Placental epithelial cell (primary cell): Measurements from ENCODE around the gene ABCB8. TPM values are rescaled to one million over a fixed set of nuclear protein-coding genes. Genes with fewer than 3 reads are reported as not detected.

Experiments
- total RNA-seq: library from RNA; depleted of rRNA; stranded (reverse); fragments of >200 nt; gene quantifications from 2 replicates; pipeline ENCODE4 v1.2.3, GENCODE V29; 2012

The ABCB8 gene
- total RNA-seq = 34.9 and 78.1 TPM in 2 replicates

DNA sequence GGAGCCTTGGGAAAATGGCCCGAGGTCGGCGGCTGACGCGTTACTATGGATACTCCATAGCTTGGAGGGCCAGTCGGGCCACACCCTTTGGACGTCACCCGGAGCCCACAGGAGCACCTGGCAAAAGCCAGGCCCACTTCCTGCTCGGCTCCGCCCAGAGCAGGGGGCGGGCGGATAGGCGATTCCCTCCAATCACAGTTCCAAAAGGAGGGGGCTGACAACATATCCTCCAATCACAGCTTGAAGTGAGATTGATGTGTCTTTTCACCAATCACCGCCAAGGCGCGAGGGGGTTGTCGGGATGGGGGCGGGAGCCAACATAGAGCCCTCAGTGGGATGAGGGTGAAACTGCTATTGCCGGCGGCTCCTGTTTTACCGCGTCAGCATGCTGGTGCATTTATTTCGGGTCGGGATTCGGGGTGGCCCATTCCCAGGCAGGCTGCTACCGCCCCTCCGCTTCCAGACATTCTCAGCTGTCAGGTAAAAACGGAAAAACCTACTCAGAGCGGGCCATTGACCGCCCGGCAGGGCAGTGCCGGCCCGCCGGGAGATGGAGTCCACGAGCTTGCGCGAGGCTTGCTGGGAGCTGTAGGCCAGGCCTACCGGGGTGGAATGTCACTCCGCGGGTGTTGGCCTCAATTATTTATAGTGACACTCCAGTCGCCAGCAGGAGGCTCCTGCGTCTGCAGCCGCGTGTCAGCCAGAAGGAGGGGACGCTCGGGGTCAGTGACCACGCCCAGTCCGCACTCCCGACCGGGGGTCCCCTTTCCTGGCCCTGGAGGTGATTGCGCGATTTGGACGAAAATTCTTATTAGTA is at the start of gene ABCB8:
TSS of gene ABCB8 (plus strand) at position 320 of the 817 bp plus-strand sequence. CDS start at position 386, 66 bp downstream.

DNA sequence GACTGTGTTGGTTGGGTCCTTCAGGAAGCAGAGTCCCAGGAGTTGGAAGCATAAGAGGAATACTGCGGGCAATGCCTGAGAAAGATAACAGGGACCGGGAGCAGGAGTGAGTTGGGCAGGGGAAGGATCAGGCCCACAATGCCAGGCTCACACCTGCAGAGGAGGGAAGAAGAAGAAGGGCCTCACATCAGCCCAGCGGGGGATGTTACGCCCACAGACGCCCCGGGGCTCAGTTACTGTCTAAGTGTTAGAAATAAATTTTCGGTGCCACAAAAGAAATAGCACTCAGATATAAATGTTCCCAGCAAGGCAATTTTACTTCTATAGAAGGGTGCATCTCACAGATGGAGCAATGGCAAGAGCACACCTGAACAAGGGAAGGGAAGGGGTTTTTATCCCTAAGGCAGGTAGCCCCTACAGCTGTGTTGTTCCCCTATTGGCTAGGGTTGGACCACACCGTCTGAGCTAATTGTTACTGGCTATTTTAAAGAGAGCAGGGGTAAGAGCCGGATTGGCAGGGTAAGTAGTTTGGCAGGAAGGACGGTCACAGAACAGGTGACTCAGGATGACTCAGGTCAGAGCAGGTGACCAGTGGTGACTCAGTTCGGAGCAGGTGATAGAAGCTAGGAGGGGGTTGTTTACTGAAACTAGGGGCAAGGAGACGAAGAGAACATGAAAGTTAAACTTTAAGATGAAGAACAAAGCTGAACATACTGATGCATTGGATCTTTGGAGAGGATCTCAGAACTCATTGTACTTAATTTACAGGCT is 37.6 kb upstream of the ABCB8 start, which contains the start of gene NOS3:
TSS of gene NOS3 (plus strand) at position 602 of the 771 bp plus-strand sequence. CDS start 2,787 bp downstream, outside the sequence.

DNA sequence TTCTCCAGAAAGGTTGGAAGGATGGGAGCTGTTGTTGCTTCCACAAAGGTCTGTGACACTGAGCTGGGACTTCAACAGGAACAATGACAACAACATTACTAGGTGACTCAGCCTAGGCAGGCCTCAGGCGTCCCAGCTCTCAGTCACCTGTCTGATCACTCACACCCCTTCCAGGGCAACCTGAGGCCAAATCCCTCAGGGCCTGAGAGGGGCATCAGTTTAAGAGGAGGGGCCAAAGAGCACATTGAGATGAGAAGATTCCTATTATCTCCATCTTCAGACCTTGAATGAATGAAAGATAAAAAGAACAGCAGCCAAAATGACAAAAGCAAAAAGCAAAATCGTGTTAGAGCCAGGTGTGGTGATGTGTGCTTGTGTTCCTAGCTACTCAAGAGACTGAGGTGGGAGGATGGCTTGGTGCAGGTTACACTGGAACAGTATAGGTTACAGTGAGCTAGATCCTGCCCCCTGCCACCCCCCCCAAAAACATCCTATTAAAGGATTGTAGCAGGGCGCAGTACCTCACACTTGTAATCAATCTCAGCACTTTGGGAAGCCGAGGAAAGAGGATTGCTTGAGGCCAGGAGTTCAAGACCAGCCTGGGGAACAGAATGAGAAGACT is 3.7 kb upstream of the ABCB8 start, which contains the start of gene ATG9B:
TSS of gene ATG9B (minus strand) at position 60 of the 622 bp plus-strand sequence. CDS start 71 bp downstream, outside the sequence.

DNA sequence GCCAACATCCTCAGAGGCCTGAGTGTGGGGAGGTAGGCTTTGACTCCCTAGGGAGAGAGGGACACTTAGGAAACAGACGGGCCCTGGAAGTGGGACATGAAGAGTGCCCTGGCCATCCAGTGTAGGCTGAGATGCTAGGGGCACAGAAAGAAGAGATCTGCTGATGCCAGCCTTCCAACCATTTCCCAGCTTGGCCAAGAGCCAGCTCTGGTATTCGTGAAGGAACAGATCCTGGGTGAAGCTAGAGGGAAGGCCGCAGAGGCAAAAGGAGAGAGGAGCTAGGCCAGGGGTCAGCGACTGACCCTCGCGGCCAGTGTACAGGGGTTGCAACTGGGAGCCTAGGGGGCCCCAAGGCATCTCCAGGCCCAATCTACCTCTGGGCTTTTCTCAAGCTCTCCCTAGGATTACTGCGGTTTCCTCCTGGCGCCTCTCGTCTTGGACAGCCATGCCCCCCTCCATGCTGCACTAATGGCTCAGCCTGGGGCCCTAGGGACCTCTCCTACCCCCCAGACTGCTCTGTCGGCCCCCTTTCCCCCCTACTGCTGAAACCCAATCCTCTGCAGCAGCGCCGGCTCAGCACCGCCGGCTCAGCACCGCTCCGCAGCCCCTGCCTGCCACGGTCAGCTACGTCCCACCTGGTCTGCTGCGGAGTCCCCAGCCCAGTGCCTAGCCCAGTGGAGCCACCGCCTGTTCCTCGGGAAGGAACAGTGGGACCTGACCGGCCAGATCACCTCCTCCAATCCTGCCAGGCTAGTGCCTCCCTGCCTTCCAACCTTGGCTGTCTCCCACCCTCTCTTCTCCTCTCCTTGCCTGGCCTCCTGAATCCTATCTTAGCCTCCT is 19.9 kb downstream of the ABCB8 start, which contains the start of gene ASIC3:
TSS of gene ASIC3 (plus strand) at position 556 of the 840 bp plus-strand sequence. CDS start 355 bp downstream, outside the sequence.

DNA sequence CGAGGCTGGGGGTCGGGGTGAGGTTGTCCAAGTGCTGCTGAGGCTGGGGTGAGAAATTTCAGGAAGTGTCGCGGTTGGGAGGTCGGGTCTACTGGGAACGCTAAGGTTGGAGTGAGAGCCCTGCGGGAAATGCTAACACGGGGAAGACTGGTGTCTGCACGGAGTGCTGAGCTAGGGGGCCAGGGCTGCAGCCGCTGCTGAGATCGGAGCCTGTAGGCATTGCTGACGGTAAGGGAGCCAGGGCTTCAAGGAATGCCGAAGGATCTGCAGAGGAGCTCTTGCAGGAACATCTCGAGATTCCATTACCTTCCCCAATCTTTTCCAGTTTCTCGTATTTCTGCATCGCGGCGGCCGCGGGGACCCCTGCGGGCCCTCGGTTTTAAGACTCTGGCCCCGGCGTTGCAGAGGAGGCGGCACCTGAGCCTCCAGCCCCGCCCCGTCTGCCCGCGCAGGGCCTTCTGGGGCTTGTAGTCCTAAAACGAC is 29.3 kb downstream of the ABCB8 start, which contains the start of gene CDK5:
TSS of gene CDK5 (minus strand) at position 392 of the 483 bp plus-strand sequence. CDS start at position 343, 49 bp downstream.

DNA sequence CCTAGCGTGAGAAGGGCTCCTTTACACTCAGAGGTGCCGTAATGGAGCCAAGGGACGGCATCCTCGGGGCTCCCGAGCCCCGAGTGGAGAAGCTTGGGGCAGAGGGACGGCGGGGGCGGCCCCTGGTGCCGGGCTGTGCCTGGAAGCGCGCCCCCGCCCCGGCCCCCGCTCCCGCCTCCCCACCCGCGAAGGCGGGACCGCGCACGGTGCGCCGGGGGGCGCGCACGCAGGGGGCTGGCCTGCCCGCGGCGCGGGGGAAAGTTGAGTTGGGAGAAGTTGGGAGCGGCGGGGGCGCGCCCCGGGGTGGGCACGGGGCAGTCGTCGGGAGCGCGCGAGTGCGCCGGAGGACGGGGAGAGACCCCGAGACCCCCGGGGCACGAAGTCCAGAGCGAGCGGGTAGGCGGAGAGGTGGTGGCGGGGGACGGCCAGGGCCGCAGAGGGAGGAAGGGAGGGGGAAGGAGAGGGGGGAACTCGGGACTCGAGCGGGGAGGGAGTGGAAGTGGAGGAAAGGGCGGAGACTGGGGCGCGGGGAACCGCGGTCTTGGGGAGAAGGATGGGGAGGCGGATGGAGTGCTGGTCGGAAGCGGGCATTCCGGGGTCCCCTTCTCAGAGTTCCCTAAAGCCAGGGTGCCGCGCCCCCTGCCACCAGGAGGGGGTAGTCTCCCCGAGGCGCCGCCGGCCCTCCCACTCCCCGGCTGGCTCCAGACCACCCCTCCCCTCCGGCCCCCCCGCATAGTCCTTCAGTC is 31.3 kb downstream of the ABCB8 start, which contains the start of gene SLC4A2:
TSS of gene SLC4A2 (plus strand) at position 223 of the 746 bp plus-strand sequence. CDS start 2,399 bp downstream, outside the sequence.

DNA sequence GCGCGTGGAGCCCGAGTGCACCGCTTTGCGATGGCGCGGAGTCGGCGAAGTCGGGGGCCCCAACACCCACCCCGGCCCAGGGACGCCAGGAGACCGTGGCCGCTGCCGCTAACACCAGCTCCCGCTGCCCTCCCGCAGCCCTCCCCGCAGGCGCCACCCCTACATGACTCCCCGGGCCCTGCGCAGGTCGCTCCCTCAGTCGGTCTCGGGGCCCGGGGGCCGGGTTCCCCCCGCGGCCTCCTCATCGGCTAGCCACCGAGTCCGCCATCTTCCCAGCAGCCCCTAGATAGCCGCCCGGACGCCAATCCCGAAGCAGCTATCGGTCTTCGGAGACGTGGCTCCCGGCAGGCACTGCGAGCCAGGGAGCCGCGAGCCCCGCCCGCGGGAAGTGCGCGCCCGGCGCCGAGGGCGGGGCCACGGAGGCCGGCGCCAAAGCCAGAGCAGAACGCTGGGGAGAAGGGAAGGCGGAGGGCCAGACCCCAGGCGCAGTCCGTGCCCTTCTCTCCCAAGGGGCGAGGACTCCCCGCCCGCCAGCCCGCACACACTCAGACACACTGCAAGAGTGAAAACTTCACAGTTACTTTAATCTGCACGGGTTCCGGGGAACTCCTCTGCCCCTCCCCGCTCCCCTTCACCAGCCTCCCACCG is 52.4 kb downstream of the ABCB8 start, which contains the start of gene FASTK:
TSS of gene FASTK (minus strand) at position 288 of the 648 bp plus-strand sequence. CDS start at position 245, 43 bp downstream.

DNA sequence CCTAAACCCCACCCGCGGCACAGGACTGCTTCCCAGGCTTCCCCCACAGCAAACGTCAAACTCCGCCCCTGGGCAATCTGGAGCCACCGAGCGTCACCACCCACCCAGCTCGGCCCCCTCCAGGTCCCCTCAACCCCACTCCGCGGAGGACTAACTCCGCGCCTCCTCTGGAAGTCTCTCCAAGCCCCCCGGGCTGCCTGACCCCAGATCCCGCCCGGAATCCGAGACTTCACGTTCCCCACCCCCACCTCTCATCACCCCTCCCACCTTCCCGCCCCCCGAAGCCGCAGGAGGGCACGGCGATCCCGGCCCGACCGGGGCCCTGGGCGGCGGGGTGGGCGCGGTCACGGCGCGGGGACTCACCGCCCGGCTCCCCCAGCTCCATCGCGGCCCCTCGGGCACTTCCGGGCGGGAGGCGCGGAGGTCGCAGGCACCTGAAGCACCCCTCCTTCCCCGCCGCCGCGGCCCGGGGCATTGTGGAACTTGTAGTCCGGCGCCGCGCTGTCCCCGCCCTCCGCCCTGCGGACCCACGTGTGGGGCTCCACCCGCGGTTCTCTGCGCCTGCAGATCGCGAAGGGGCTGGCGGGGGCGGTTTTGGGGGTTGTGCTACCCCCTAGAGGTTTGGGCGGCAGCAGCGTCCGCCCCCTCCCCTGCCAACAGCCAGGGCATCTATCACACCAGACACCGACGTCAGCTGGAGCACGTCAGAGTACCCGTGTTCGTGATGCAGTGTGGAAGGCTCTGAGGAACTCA is 55.0 kb downstream of the ABCB8 start, which contains the start of gene TMUB1:
TSS of gene TMUB1 (minus strand) at position 423 of the 753 bp plus-strand sequence. CDS start 930 bp downstream, outside the sequence.

DNA sequence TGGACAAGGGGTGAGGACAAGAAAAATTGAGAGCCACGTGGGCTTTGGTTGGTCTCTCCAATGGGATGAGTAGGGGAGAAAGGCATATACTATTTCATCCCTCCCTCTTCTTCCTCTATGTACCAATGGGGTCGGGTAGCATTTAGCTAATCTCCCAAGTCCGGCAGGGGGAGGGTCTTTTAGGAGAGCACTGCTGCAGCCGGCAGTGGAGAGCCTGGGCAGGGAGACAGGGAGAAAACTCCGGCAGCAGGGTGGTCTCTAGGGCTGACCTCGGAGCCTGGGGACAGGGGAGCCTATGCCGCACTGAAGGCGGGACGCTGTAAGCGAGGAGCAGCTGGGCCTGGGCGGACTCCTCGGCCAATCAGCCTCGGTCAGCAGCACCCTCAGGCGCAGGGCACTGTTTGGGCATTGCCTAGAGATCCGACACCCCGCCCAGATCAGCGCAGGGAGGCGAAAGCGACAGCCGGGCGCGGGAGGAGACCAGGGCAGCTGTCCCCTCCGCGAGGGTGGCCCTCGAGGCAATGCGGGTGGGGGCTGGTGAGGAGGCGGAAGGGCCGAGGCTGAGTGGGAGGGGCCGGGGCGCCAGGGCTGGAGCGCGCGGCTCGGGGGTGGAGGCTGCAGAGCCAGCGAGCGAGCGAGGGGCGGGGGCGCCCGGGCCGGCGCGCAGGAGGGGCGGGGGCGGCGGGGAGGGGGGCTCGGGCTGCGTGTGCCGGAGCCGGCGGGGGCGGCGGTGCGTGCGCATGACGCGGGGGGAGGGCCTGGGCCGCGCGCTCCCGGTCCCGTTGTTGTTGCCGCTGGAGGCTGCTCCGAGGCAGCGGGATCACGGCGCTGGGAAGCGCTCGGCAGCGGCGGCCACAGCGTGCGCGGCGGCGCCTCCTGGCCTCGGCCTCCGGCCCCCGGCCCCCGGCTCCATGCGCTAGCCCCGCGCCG is 57.7 kb downstream of the ABCB8 start, which contains the start of gene AGAP3:
TSS of gene AGAP3 (plus strand) at position 785 of the 930 bp plus-strand sequence. CDS start 267 bp downstream, outside the sequence.

Other genes with a start within 250 kb of the ABCB8 start
- gene TMEM176B, start 228.1 kb upstream of the ABCB8 start, total RNA-seq = not detected in 2 replicates
- gene TMEM176A, start 227.7 kb upstream of the ABCB8 start, total RNA-seq = not detected in 2 replicates
- gene AOC1, start 175.9 kb upstream of the ABCB8 start, total RNA-seq = not detected in 2 replicates
- under 0.01 TPM in 2 replicates for gene KCNH2, start 50.1 kb upstream of the ABCB8 start, total RNA-seq
- gene NOS3, start 37.4 kb upstream of the ABCB8 start, total RNA-seq = 2.4 and 14.1 TPM in 2 replicates
- 6.5 and 20.0 TPM in 2 replicates for gene ATG9B, start 4.0 kb upstream of the ABCB8 start, total RNA-seq
- gene ASIC3, start 20.1 kb downstream of the ABCB8 start, total RNA-seq = 0.22 and 1.2 TPM in 2 replicates
- gene CDK5, start 29.4 kb downstream of the ABCB8 start, total RNA-seq = 16.1 and 27.9 TPM in 2 replicates
- 68.3 and 86.6 TPM in 2 replicates for gene SLC4A2, start 31.1 kb downstream of the ABCB8 start, total RNA-seq
- 101 and 162 TPM in 2 replicates for gene FASTK, start 52.4 kb downstream of the ABCB8 start, total RNA-seq
- 29.1 and 44.4 TPM in 2 replicates for gene TMUB1, start 55.0 kb downstream of the ABCB8 start, total RNA-seq
- 71.1 and 108 TPM in 2 replicates for gene AGAP3, start 58.0 kb downstream of the ABCB8 start, total RNA-seq
- gene GBX1, start 139.2 kb downstream of the ABCB8 start, total RNA-seq = not detected in 2 replicates
- gene ASB10, start 158.8 kb downstream of the ABCB8 start, total RNA-seq = not detected in 2 replicates
- gene H2BK1, start 182.0 kb downstream of the ABCB8 start, total RNA-seq = not detected in 2 replicates
- 22.4 and 43.6 TPM in 2 replicates for gene ABCF2, start 198.8 kb downstream of the ABCB8 start, total RNA-seq
- 94.6 and 107 TPM in 2 replicates for gene CHPF2, start 204.0 kb downstream of the ABCB8 start, total RNA-seq
- 14.7 and 16.1 TPM in 2 replicates for gene SMARCD3, start 220.2 kb downstream of the ABCB8 start, total RNA-seq